Medulla oblongata (tissue), 1 donor: ENCODE results near the gene TMEM170A.
"Not testable (repeated sequence)": the region's sequence is repeated elsewhere in the genome, so short reads cannot be mapped to it uniquely, and the experiment has no call there.

ENCODE experiments used
- DNase-seq: peaks from one replicate; pipeline ENCODE4 v3.0.0-alpha.2; 2015; ENCODE audit errors: extremely low spot score

TMEM170A gene

GRCh38 chr16:75455677-75456076 is 8.8 kb downstream of the TMEM170A start:
- DNase-seq: no peak

- DNase-seq: no peak
Measured at GRCh38 chr16:75452464-75453190, 11.9 kb downstream of the TMEM170A start.

GRCh38 chr16:75446416-75446815 is 18.1 kb downstream of the TMEM170A start:
- no peak for DNase-seq

GRCh38 chr16:75445298-75445697 is 19.2 kb downstream of the TMEM170A start:
- no peak for DNase-seq

GRCh38 chr16:75443298-75443697 is 21.2 kb downstream of the TMEM170A start:
- DNase-seq: no peak

GRCh38 chr16:75433732-75434413 is 30.6 kb downstream of the TMEM170A start:
- no peak for DNase-seq

- peak; percentile 98 for DNase-seq
Measured at GRCh38 chr16:75432828-75433731, 31.4 kb downstream of the TMEM170A start, which contains the start of gene CFDP1. Gene CFDP1 (minus strand): TSS chr16:75433503. CDS start chr16:75433352, 151 bp downstream.

- DNase-seq: no peak
Measured at GRCh38 chr16:75429621-75430403, 34.7 kb downstream of the TMEM170A start.

- DNase-seq: not testable (repeated sequence)
Measured at GRCh38 chr16:75426524-75426923, 38.0 kb downstream of the TMEM170A start.

GRCh38 chr16:75424105-75424762 is 40.3 kb downstream of the TMEM170A start:
- not testable (repeated sequence) for DNase-seq

GRCh38 chr16:75423723-75424104 is 40.8 kb downstream of the TMEM170A start:
- DNase-seq: no peak

- DNase-seq: no peak
Measured at GRCh38 chr16:75421820-75422126, 42.7 kb downstream of the TMEM170A start.

GRCh38 chr16:75420987-75421819 is 43.3 kb downstream of the TMEM170A start:
- DNase-seq: no peak

GRCh38 chr16:75416904-75417565 is 47.5 kb downstream of the TMEM170A start:
- no peak for DNase-seq

GRCh38 chr16:75415169-75415905 is 49.2 kb downstream of the TMEM170A start:
- DNase-seq: peak; percentile 55

- no peak for DNase-seq
Measured at GRCh38 chr16:75413951-75414350, 50.5 kb downstream of the TMEM170A start.

GRCh38 chr16:75406943-75407342 is 57.5 kb downstream of the TMEM170A start:
- no peak for DNase-seq

- peak; percentile 59 for DNase-seq
Measured at GRCh38 chr16:75402821-75403475, 61.5 kb downstream of the TMEM170A start.
